ENCODE results near the gene DHX15.

Gene DHX15

GRCh38 chr4:24599275-24599674 is 14.9 kb upstream of the DHX15 start:
- H3K27me3 Mint-ChIP-seq = peaks cover 11% of the 10 kb centered on the region
- H3K4me1 Mint-ChIP-seq (ENCODE audit: low read depth) = no peaks in the 10 kb centered on the region
- no peak overlapping the region for H3K27ac Mint-ChIP-seq
- DNase-seq = no peak
- no peaks in the 10 kb centered on the region for H3K9me3 Mint-ChIP-seq
- no peaks in the 10 kb centered on the region for H3K36me3 Mint-ChIP-seq (ENCODE audit: low read depth)
- H3K4me3 Mint-ChIP-seq = no peak overlapping the region

- Mint-ChIP-seq H3K4me1 (ENCODE audit: low read depth) (no peaks in the 10 kb centered on the region), H3K36me3 (ENCODE audit: low read depth) (no peaks in the 10 kb centered on the region), H3K27ac (no peak overlapping the region), H3K27me3 (peaks cover 11% of the 10 kb centered on the region), H3K9me3 (no peaks in the 10 kb centered on the region), H3K4me3 (no peak overlapping the region)
- DNase-seq = no peak
Observed at GRCh38 chr4:24598025-24598424, 13.7 kb upstream of the DHX15 start.

GRCh38 chr4:24595659-24596058 is 11.3 kb upstream of the DHX15 start:
- H3K4me3 Mint-ChIP-seq = no peak overlapping the region
- no peak for DNase-seq
- H3K9me3 Mint-ChIP-seq = peaks cover 11% of the 10 kb centered on the region
- no peak overlapping the region for H3K27ac Mint-ChIP-seq
- no peaks in the 10 kb centered on the region for H3K4me1 Mint-ChIP-seq (ENCODE audit: low read depth)
- H3K36me3 Mint-ChIP-seq (ENCODE audit: low read depth) = peaks cover 2% of the 10 kb centered on the region
- H3K27me3 Mint-ChIP-seq = peaks cover 16% of the 10 kb centered on the region

GRCh38 chr4:24594887-24595286 is 10.5 kb upstream of the DHX15 start:
- H3K4me3 Mint-ChIP-seq = no peak overlapping the region

GRCh38 chr4:24589448-24589847 is 5.1 kb upstream of the DHX15 start:
- Mint-ChIP-seq H3K4me1 (ENCODE audit: low read depth) (peaks cover 11% of the 10 kb centered on the region), H3K27ac (no peak overlapping the region), H3K27me3 (peaks cover 19% of the 10 kb centered on the region), H3K4me3 (no peak overlapping the region), H3K36me3 (ENCODE audit: low read depth) (peaks cover 5% of the 10 kb centered on the region), H3K9me3 (peaks cover 22% of the 10 kb centered on the region)
- no peak for DNase-seq

More at GRCh38 chr4:24594887-24595286, 10.5 kb upstream of the DHX15 start:
- peaks cover 5% of the 10 kb centered on the region for H3K36me3 Mint-ChIP-seq (ENCODE audit: low read depth)
- no peak overlapping the region for H3K27ac Mint-ChIP-seq
- no peak for DNase-seq
- H3K9me3 Mint-ChIP-seq = peaks cover 18% of the 10 kb centered on the region
- no peaks in the 10 kb centered on the region for H3K4me1 Mint-ChIP-seq (ENCODE audit: low read depth)
- peaks cover 21% of the 10 kb centered on the region for H3K27me3 Mint-ChIP-seq

GRCh38 chr4:24588216-24588954 is 4.0 kb upstream of the DHX15 start:
- Mint-ChIP-seq H3K36me3 (ENCODE audit: low read depth) (peaks cover 12% of the 10 kb centered on the region), H3K27ac (no peak overlapping the region), H3K9me3 (peaks cover 22% of the 10 kb centered on the region), H3K27me3 (peaks cover 19% of the 10 kb centered on the region), H3K4me1 (ENCODE audit: low read depth) (peaks cover 11% of the 10 kb centered on the region), H3K4me3 (no peak overlapping the region)
- no peak for DNase-seq

- Mint-ChIP-seq H3K4me3 (peak overlapping the region; percentile 93), H3K27ac (peak overlapping the region; percentile 99), H3K27me3 (no peaks in the 10 kb centered on the region), H3K36me3 (ENCODE audit: low read depth) (peaks cover 54% of the 10 kb centered on the region), H3K9me3 (no peaks in the 10 kb centered on the region), H3K4me1 (ENCODE audit: low read depth) (peaks cover 44% of the 10 kb centered on the region)
- DNase-seq = peak; percentile 71
Observed at GRCh38 chr4:24583451-24584210, 723 bp downstream of the DHX15 start.

- H3K36me3 Mint-ChIP-seq (ENCODE audit: low read depth) = peaks cover 67% of the 10 kb centered on the region
- H3K4me3 Mint-ChIP-seq = peak overlapping the region; percentile 93
- no peak for DNase-seq
- no peaks in the 10 kb centered on the region for H3K27me3 Mint-ChIP-seq
- H3K9me3 Mint-ChIP-seq = no peaks in the 10 kb centered on the region
- peaks cover 57% of the 10 kb centered on the region for H3K4me1 Mint-ChIP-seq (ENCODE audit: low read depth)
- peak overlapping the region; percentile 99 for H3K27ac Mint-ChIP-seq
Observed at GRCh38 chr4:24582235-24582832, 2.0 kb downstream of the DHX15 start.

- Mint-ChIP-seq H3K27me3 (no peaks in the 10 kb centered on the region), H3K36me3 (ENCODE audit: low read depth) (peaks cover 99% of the 10 kb centered on the region), H3K4me3 (peak overlapping the region; percentile 21), H3K9me3 (no peaks in the 10 kb centered on the region), H3K4me1 (ENCODE audit: low read depth) (peaks cover 82% of the 10 kb centered on the region), H3K27ac (peak overlapping the region; percentile 68)
- no peak for DNase-seq
Observed at GRCh38 chr4:24578364-24578763, 6.0 kb downstream of the DHX15 start.

GRCh38 chr4:24576276-24576675 is 8.1 kb downstream of the DHX15 start:
- Mint-ChIP-seq H3K27ac (no peak overlapping the region), H3K4me1 (ENCODE audit: low read depth) (peaks cover 82% of the 10 kb centered on the region), H3K27me3 (no peaks in the 10 kb centered on the region), H3K4me3 (no peak overlapping the region), H3K9me3 (no peaks in the 10 kb centered on the region), H3K36me3 (ENCODE audit: low read depth) (peaks cover 99% of the 10 kb centered on the region)
- DNase-seq = no peak

GRCh38 chr4:24574236-24574635 is 10.1 kb downstream of the DHX15 start:
- no peak for DNase-seq
- peak overlapping the region; percentile 44 for H3K27ac Mint-ChIP-seq
- peaks cover 86% of the 10 kb centered on the region for H3K4me1 Mint-ChIP-seq (ENCODE audit: low read depth)
- no peaks in the 10 kb centered on the region for H3K27me3 Mint-ChIP-seq
- no peaks in the 10 kb centered on the region for H3K9me3 Mint-ChIP-seq
- peaks cover 100% of the 10 kb centered on the region for H3K36me3 Mint-ChIP-seq (ENCODE audit: low read depth)
- H3K4me3 Mint-ChIP-seq = no peak overlapping the region

GRCh38 chr4:24573582-24573981 is 10.8 kb downstream of the DHX15 start:
- Mint-ChIP-seq H3K27ac (no peak overlapping the region), H3K36me3 (ENCODE audit: low read depth) (peaks cover 99% of the 10 kb centered on the region)

GRCh38 chr4:24570574-24571236 is 13.6 kb downstream of the DHX15 start:
- H3K9me3 Mint-ChIP-seq = no peaks in the 10 kb centered on the region
- peaks cover 97% of the 10 kb centered on the region for H3K36me3 Mint-ChIP-seq (ENCODE audit: low read depth)
- peak overlapping the region; percentile 19 for H3K4me3 Mint-ChIP-seq
- no peak for DNase-seq
- peaks cover 77% of the 10 kb centered on the region for H3K4me1 Mint-ChIP-seq (ENCODE audit: low read depth)
- H3K27ac Mint-ChIP-seq = peak overlapping the region; percentile 74
- no peaks in the 10 kb centered on the region for H3K27me3 Mint-ChIP-seq

More at GRCh38 chr4:24573582-24573981, 10.8 kb downstream of the DHX15 start:
- no peaks in the 10 kb centered on the region for H3K9me3 Mint-ChIP-seq
- peaks cover 84% of the 10 kb centered on the region for H3K4me1 Mint-ChIP-seq (ENCODE audit: low read depth)
- no peak for DNase-seq
- no peak overlapping the region for H3K4me3 Mint-ChIP-seq
- H3K27me3 Mint-ChIP-seq = no peaks in the 10 kb centered on the region

GRCh38 chr4:24570172-24570571 is 14.2 kb downstream of the DHX15 start:
- Mint-ChIP-seq H3K9me3 (no peaks in the 10 kb centered on the region), H3K36me3 (ENCODE audit: low read depth) (peaks cover 97% of the 10 kb centered on the region), H3K27me3 (no peaks in the 10 kb centered on the region), H3K27ac (peak overlapping the region; percentile 74), H3K4me3 (peak overlapping the region; percentile 19), H3K4me1 (ENCODE audit: low read depth) (peaks cover 77% of the 10 kb centered on the region)
- no peak for DNase-seq

Data from activated T-cell treated with anti-CD3 and anti-CD28 coated beads, Interleukin-2, amount 50 U/mL, for 24 hours (primary cell).